KBM-7 (cell line): ENCODE results near the gene VPS11.
"Not testable (repeated sequence)": the region's sequence is repeated elsewhere in the genome, so short reads cannot be mapped to it uniquely, and the experiment has no call there.

Experiments
- DNase-seq: peaks from one replicate; pipeline ENCODE4 v3.0.0-alpha.2; 2015
- in situ Hi-C: fragments of 300-500 bp; cut with MboI; formaldehyde crosslinking; loops from 2 replicates; pipeline ENCODE4 v1.14.3; 2020; ENCODE audit warnings: low sequenced_read_pairs, low pct_unique_long_range_greater_than_20kb, mixed read lengths

The VPS11 gene

GRCh38 chr11:119033421-119033820 lies 34.2 kb upstream of the VPS11 start:
- in situ Hi-C loops, result not testable (repeated sequence)

GRCh38 chr11:119034813-119035212 lies 32.8 kb upstream of the VPS11 start:
- DNase-seq, result no peak
- in situ Hi-C loops, result no loop called here

More at GRCh38 chr11:119033421-119033820, 34.2 kb upstream of the VPS11 start:
- DNase-seq, result not testable (repeated sequence)

GRCh38 chr11:119038884-119039283 lies 28.7 kb upstream of the VPS11 start:
- in situ Hi-C loops, result no loop called here
- DNase-seq, result no peak

- DNase-seq, in situ Hi-C loops: not testable (repeated sequence)
Measured at GRCh38 chr11:119039471-119039870, 28.1 kb upstream of the VPS11 start.

- in situ Hi-C loops, result no loop called here
- no peak for DNase-seq
Measured at GRCh38 chr11:119041821-119042514, 25.6 kb upstream of the VPS11 start.

GRCh38 chr11:119042927-119043326 lies 24.7 kb upstream of the VPS11 start:
- in situ Hi-C loops, result no loop called here
- no peak for DNase-seq

GRCh38 chr11:119044708-119045107 lies 22.9 kb upstream of the VPS11 start:
- in situ Hi-C loops, result no loop called here
- DNase-seq, result no peak

- in situ Hi-C loops, result no loop called here
- DNase-seq, result no peak
Measured at GRCh38 chr11:119046489-119046888, 21.1 kb upstream of the VPS11 start.

- no peak for DNase-seq
- in situ Hi-C loops, result no loop called here
Measured at GRCh38 chr11:119047205-119047604, 20.4 kb upstream of the VPS11 start.

GRCh38 chr11:119048644-119049043 lies 19.0 kb upstream of the VPS11 start:
- no peak for DNase-seq
- in situ Hi-C loops, result no loop called here

- in situ Hi-C loops, result no loop called here
- no peak for DNase-seq
Measured at GRCh38 chr11:119049081-119049480, 18.5 kb upstream of the VPS11 start.

GRCh38 chr11:119051440-119052162 lies 16.0 kb upstream of the VPS11 start:
- DNase-seq, result no peak
- in situ Hi-C loops, result no loop called here

GRCh38 chr11:119052163-119052814 lies 15.3 kb upstream of the VPS11 start:
- DNase-seq, result no peak
- in situ Hi-C loops, result no loop called here

GRCh38 chr11:119054418-119054817 lies 13.2 kb upstream of the VPS11 start:
- no peak for DNase-seq
- in situ Hi-C loops, result no loop called here

- in situ Hi-C loops, result no loop called here
- DNase-seq, result peak; percentile 55
Measured at GRCh38 chr11:119055901-119056300, 11.7 kb upstream of the VPS11 start.

- DNase-seq, result no peak
- in situ Hi-C loops, result no loop called here
Measured at GRCh38 chr11:119056421-119056999, 11.1 kb upstream of the VPS11 start.

- in situ Hi-C loops, result no loop called here
- peak; percentile 94 for DNase-seq
Measured at GRCh38 chr11:119057000-119057769, 10.4 kb upstream of the VPS11 start, which contains the start of gene HYOU1. HYOU1 (minus strand) TSS chr11:119057205; CDS start chr11:119056160, 1,045 bp downstream.

- in situ Hi-C loops, result not testable (repeated sequence)
Measured at GRCh38 chr11:119059128-119059527, 8.5 kb upstream of the VPS11 start.

GRCh38 chr11:119061256-119061655 lies 6.4 kb upstream of the VPS11 start:
- in situ Hi-C loops, result no loop called here
- no peak for DNase-seq

More at GRCh38 chr11:119059128-119059527, 8.5 kb upstream of the VPS11 start:
- DNase-seq, result not testable (repeated sequence)
